Measurements from ENCODE around the gene EZR.
A peak's percentile ranks its signal among the peaks of the same experiment; 100 is the strongest.

Gene EZR

DNA sequence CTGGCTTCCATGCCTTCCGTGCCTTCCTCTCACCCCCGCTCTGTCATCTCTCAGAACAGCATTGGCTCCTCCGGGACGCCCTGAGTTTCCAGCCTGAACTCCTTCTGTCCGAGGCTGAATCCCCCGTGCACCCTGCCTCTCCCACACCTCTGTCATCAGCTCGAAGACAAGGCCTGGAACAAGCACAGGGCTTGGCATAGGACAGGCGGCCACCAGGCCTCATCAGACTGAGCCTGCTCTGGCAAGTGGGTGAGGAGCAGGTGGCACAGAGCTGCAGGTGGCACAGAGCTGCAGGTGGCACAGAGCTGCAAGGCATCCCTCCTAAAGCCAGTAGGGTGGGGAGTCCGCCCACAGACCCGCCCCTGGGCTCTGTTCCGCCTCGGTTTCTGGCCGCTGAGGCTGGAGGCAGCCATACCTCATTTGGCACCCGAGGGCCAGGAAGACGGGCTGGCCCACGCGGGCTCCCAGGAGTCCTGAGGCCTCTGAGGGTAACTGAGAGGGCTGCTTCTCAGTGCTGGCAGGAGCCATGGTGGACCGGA is 60.2 kb downstream of the EZR start:
- Histone ChIP-seq H3K4me2 (ENCODE audit: insufficient read depth, low read length) (no peak overlapping the region), H3K4me3 (ENCODE audit: low read depth in 1 of 2, low read length in 2 of 2) (no peak overlapping the region), H2AFZ (ENCODE audit: low read depth, low read length) (no peak overlapping the region), H3K27ac (ENCODE audit: low read length) (no peak overlapping the region), H3K79me2 (ENCODE audit: insufficient read depth, low read length) (no peaks in the 10 kb centered on the region), H3K9ac (ENCODE audit: low read depth, low read length) (no peak overlapping the region), H3K36me3 (ENCODE audit: insufficient read depth, low read length) (no peaks in the 10 kb centered on the region), H3K4me1 (ENCODE audit: insufficient read depth, low read length) (no peaks in the 10 kb centered on the region), H3K9me3 (ENCODE audit: insufficient read depth, low read length, severe bottlenecking) (no peaks in the 10 kb centered on the region), H4K20me1 (ENCODE audit: insufficient read depth, low read length) (peaks cover 10% of the 10 kb centered on the region; the same call in 1 of the 2 replicates), H3K27me3 (ENCODE audit: insufficient read depth, low read length, poor library complexity) (no peaks in the 10 kb centered on the region)
- DNase-seq (no peak), ATAC-seq (ENCODE audit: insufficient read depth, low read depth) (0 out of 3 replicates have a peak, but pooled peaks have one; percentile 23)
- TF ChIP-seq EZH2 (IDR thresholded peaks at IDR 0.05; ENCODE audit: borderline replicate concordance, low read depth, low read length, severe bottlenecking): no peak
- TF ChIP-seq, protein P1, sequence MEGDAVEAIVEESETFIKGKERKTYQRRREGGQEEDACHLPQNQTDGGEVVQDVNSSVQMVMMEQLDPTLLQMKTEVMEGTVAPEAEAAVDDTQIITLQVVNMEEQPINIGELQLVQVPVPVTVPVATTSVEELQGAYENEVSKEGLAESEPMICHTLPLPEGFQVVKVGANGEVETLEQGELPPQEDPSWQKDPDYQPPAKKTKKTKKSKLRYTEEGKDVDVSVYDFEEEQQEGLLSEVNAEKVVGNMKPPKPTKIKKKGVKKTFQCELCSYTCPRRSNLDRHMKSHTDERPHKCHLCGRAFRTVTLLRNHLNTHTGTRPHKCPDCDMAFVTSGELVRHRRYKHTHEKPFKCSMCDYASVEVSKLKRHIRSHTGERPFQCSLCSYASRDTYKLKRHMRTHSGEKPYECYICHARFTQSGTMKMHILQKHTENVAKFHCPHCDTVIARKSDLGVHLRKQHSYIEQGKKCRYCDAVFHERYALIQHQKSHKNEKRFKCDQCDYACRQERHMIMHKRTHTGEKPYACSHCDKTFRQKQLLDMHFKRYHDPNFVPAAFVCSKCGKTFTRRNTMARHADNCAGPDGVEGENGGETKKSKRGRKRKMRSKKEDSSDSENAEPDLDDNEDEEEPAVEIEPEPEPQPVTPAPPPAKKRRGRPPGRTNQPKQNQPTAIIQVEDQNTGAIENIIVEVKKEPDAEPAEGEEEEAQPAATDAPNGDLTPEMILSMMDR (IDR thresholded peaks at IDR 0.05; ENCODE audit: borderline replicate concordance, extremely low read depth, low read length, poor library complexity, severe bottlenecking): no peak

DNA sequence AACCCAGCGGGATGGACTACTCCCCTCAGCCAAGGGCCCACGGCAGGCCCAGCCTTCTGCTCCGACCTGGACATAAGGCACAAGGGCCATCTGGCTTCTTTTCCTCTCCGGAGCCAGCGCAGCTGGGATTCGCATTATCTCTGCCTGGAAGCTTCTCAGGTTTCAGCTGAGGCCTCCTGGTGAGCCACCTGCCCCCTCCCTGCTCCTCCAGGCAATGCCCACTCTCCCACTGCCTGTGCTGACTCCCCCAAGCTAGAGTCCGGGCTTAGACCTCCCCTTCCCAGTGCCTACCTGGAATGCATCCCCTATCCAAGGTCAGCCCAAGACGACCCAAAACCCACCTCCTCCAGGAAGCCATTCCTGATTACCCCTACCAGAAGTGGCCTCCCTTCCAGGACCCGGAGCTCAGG is 60.7 kb downstream of the EZR start:
- H3K9me3 ChIP-seq (ENCODE audit: insufficient read depth, low read length, severe bottlenecking): no peaks in the 10 kb centered on the region
- H3K4me1 ChIP-seq (ENCODE audit: insufficient read depth, low read length): no peaks in the 10 kb centered on the region
- ATAC-seq (ENCODE audit: insufficient read depth, low read depth): no peak
- H3K27me3 ChIP-seq (ENCODE audit: insufficient read depth, low read length, poor library complexity): no peaks in the 10 kb centered on the region
- no peaks in the 10 kb centered on the region for H3K79me2 ChIP-seq (ENCODE audit: insufficient read depth, low read length)
- 0 out of 2 replicates have a peak, but pooled peaks cover 7% of the 10 kb centered on the region for H4K20me1 ChIP-seq (ENCODE audit: insufficient read depth, low read length)
- TF ChIP-seq EZH2 (IDR thresholded peaks at IDR 0.05; ENCODE audit: borderline replicate concordance, low read depth, low read length, severe bottlenecking): no peak
- TF ChIP-seq, protein P1 (IDR thresholded peaks at IDR 0.05; ENCODE audit: borderline replicate concordance, extremely low read depth, low read length, poor library complexity, severe bottlenecking): no peak
- no peak overlapping the region for H3K4me2 ChIP-seq (ENCODE audit: insufficient read depth, low read length)
- DNase-seq: no peak
- no peaks in the 10 kb centered on the region for H3K36me3 ChIP-seq (ENCODE audit: insufficient read depth, low read length)
- H3K27ac ChIP-seq (ENCODE audit: low read length): no peak overlapping the region
- no peak overlapping the region for H3K9ac ChIP-seq (ENCODE audit: low read depth, low read length)
- no peak overlapping the region for H2AFZ ChIP-seq (ENCODE audit: low read depth, low read length)
- no peak overlapping the region for H3K4me3 ChIP-seq (ENCODE audit: low read depth in 1 of 2, low read length in 2 of 2)

DNA sequence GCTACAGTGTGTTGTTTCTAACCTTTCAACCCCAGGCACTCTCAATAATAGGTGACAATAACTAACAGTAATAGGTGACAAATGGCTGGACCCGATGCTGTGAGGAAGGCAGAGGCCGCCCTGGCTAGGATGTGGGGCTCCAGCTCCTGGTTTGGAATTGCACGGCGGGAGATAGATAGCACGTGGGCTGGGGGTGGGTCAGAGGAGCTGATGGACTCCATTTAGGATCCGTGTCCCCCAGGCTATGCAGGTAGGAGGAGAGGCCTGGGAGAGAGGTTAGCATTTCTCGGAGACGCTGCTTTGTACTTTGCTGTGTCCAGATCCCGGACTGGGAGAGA is 61.4 kb downstream of the EZR start:
- no peaks in the 10 kb centered on the region for H3K9me3 ChIP-seq (ENCODE audit: insufficient read depth, low read length, severe bottlenecking)
- no peaks in the 10 kb centered on the region for H3K4me1 ChIP-seq (ENCODE audit: insufficient read depth, low read length)
- DNase-seq (no peak), ATAC-seq (ENCODE audit: insufficient read depth, low read depth) (no peak)
- 0 out of 2 replicates have a peak, but pooled peaks cover 3% of the 10 kb centered on the region for H4K20me1 ChIP-seq (ENCODE audit: insufficient read depth, low read length)
- H3K27ac ChIP-seq (ENCODE audit: low read length): no peak overlapping the region
- no peaks in the 10 kb centered on the region for H3K79me2 ChIP-seq (ENCODE audit: insufficient read depth, low read length)
- H3K4me3 ChIP-seq (ENCODE audit: low read depth in 1 of 2, low read length in 2 of 2): no peak overlapping the region
- no peak overlapping the region for H3K9ac ChIP-seq (ENCODE audit: low read depth, low read length)
- no peak overlapping the region for H3K4me2 ChIP-seq (ENCODE audit: insufficient read depth, low read length)
- H3K27me3 ChIP-seq (ENCODE audit: insufficient read depth, low read length, poor library complexity): no peaks in the 10 kb centered on the region
- no peak overlapping the region for H2AFZ ChIP-seq (ENCODE audit: low read depth, low read length)
- TF ChIP-seq, protein P1 (IDR thresholded peaks at IDR 0.05; ENCODE audit: borderline replicate concordance, extremely low read depth, low read length, poor library complexity, severe bottlenecking): no peak
- TF ChIP-seq EZH2 (IDR thresholded peaks at IDR 0.05; ENCODE audit: borderline replicate concordance, low read depth, low read length, severe bottlenecking): no peak
- H3K36me3 ChIP-seq (ENCODE audit: insufficient read depth, low read length): no peaks in the 10 kb centered on the region
